22Rv1 (cell line): ENCODE data around the gene SLC5A4.
"Not testable (repeated sequence)": the region's sequence is repeated elsewhere in the genome, so short reads cannot be mapped to it uniquely, and the experiment has no call there.

Source experiments
- H3K27ac ChIP-seq: fragments of 450-650 bp; 2 replicates; pipeline ENCODE4 v1.5.1; 2017
- CTCF ChIP-seq: fragments of 450-650 bp; IDR thresholded peaks from 2 replicates; pipeline ENCODE4 v1.5.1; 2017; ENCODE audit warnings: mild to moderate bottlenecking
- ZFX ChIP-seq: fragments of 450-650 bp; IDR thresholded peaks from 2 replicates; pipeline ENCODE4 v1.6.1; 2017; ENCODE audit warnings: antibody characterized with exemption, borderline replicate concordance

Gene SLC5A4

GRCh38 chr22:32199961-32200360 is 55.2 kb downstream of the SLC5A4 start:
- TF ChIP-seq CTCF = no peak
- no peak for TF ChIP-seq ZFX
- no peak overlapping the region for H3K27ac ChIP-seq

GRCh38 chr22:32199341-32199740 is 55.8 kb downstream of the SLC5A4 start:
- no peak overlapping the region for H3K27ac ChIP-seq
- no peak for TF ChIP-seq ZFX
- TF ChIP-seq CTCF = no peak

- not testable (repeated sequence) for H3K27ac ChIP-seq
Observed at GRCh38 chr22:32197553-32198226, 57.5 kb downstream of the SLC5A4 start.

GRCh38 chr22:32195900-32196299 is 59.2 kb downstream of the SLC5A4 start:
- not testable (repeated sequence) for H3K27ac ChIP-seq

GRCh38 chr22:32193346-32193745 is 61.8 kb downstream of the SLC5A4 start:
- not testable (repeated sequence) for H3K27ac ChIP-seq

- not testable (repeated sequence) for H3K27ac ChIP-seq
Observed at GRCh38 chr22:32191021-32191420, 64.1 kb downstream of the SLC5A4 start.

GRCh38 chr22:32185821-32186220 is 69.3 kb downstream of the SLC5A4 start:
- TF ChIP-seq ZFX (no peak), CTCF (no peak)
- no peak overlapping the region for H3K27ac ChIP-seq

GRCh38 chr22:32183625-32184024 is 71.5 kb downstream of the SLC5A4 start:
- no peak overlapping the region for H3K27ac ChIP-seq
- TF ChIP-seq ZFX (no peak), CTCF (no peak)

GRCh38 chr22:32181043-32181442 is 74.1 kb downstream of the SLC5A4 start:
- H3K27ac ChIP-seq = no peak overlapping the region
- TF ChIP-seq ZFX = no peak
- no peak for TF ChIP-seq CTCF
